22Rv1 (cell line): ENCODE data around the gene CRACR2B.

Source experiments
- H3K27ac ChIP-seq: fragments of 450-650 bp; 2 replicates; pipeline ENCODE4 v1.5.1; 2017
- ZFX ChIP-seq: fragments of 450-650 bp; IDR thresholded peaks from 2 replicates; pipeline ENCODE4 v1.6.1; 2017; ENCODE audit warnings: antibody characterized with exemption, borderline replicate concordance
- TF ChIP-seq, protein P1 (sequence below): fragments of 450-650 bp; IDR thresholded peaks from 2 replicates; pipeline ENCODE4 v1.5.1; 2017; ENCODE audit warnings: mild to moderate bottlenecking

CRACR2B gene

DNA sequence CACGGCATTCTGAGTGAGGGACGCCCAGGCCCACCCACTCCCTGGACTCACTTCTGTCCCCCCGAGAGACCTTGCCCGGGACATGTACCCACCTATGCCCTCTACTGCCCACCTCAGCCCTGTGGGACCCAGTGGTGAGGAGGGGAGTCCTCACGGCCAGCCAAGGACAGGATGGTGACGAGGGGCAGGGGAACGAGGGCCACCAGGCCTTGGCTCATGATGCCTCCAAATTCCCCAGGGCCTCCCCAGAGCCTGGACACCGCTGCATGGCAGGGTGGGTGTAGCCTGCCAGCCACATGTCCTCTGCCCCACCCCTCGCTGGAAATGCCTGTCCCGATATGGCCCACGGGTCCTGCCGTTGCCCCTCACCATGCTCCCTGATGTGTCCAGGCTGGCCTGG lies 41.1 kb downstream of the CRACR2B start:
- TF ChIP-seq, protein P1, sequence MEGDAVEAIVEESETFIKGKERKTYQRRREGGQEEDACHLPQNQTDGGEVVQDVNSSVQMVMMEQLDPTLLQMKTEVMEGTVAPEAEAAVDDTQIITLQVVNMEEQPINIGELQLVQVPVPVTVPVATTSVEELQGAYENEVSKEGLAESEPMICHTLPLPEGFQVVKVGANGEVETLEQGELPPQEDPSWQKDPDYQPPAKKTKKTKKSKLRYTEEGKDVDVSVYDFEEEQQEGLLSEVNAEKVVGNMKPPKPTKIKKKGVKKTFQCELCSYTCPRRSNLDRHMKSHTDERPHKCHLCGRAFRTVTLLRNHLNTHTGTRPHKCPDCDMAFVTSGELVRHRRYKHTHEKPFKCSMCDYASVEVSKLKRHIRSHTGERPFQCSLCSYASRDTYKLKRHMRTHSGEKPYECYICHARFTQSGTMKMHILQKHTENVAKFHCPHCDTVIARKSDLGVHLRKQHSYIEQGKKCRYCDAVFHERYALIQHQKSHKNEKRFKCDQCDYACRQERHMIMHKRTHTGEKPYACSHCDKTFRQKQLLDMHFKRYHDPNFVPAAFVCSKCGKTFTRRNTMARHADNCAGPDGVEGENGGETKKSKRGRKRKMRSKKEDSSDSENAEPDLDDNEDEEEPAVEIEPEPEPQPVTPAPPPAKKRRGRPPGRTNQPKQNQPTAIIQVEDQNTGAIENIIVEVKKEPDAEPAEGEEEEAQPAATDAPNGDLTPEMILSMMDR = no peak
- TF ChIP-seq ZFX = no peak
- no peak overlapping the region for H3K27ac ChIP-seq

DNA sequence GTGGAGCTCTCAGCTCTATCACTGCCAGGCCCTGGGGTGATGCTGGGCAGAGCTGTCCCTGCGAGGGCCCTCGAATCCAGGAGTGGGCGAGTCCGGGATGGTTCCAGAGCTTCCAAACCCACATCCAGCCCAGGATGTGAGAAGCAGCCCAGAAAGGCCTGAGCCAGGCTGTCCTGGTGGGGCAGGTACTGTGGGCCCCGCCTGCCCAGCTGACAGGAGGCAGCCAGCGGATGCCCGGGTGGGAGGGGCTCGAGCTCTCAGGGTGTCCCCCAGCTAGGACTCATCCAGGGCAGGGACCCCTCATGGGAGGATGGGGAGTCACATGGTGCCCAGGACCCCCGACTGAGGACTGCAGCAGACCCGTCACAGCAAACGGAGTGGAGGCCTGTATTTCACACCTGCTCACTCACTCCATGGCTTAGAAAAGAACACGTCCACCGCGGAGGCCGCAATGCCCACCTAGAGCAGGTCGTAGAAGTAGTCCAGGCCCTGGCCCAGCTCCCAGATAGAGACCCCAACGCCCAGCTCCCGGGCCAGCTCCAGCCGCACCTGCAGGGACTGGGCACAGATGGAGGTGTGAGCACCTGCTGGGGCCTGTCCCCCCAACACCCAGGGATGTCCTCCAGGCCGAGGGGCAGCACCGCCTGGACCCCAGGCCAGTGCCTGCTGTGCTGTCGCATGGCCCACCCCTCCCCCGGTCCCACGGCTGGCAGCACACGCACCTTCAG lies 41.8 kb downstream of the CRACR2B start:
- H3K27ac ChIP-seq = no peak overlapping the region
- no peak for TF ChIP-seq ZFX
- TF ChIP-seq, protein P1 = no peak

DNA sequence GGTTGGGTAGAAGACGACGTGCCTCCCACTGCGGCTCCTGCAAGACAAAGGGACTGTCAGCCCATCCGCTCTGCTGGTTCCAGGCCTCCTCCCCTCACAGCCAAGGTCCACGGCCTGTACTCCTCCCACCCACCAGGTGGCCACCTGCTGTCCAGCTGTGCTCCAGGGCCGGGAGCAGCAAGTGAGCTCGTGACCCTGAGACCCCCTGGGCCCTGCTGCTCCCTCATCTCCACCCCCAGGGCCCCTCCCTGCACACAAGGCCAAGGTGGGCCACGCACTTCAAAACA lies 42.4 kb downstream of the CRACR2B start:
- TF ChIP-seq, protein P1 = 0 out of 2 replicates have a peak, but pooled peaks have one; percentile 15
- no peak for TF ChIP-seq ZFX
- H3K27ac ChIP-seq = no peak overlapping the region

DNA sequence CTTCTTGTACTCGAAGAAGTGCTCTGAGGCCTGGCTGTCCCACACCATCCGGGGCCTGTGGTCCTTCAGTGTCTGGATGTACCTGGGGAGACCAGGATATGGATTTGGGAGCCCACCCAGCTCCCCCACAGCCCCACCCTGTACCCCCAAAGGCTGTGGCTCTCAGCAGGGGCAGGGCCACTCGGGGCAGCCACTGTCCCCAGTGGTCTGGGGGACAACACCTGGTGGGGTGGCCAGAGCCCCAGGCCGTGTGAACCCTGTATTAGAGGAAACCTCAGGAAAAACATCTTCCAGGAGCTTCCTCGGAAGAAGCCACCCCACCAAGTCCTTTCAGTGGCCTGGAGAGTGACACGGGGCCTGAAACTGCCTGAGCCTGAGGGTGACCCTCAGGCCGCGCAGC lies 42.7 kb downstream of the CRACR2B start:
- TF ChIP-seq ZFX = no peak
- TF ChIP-seq, protein P1 = 0 out of 2 replicates have a peak, but pooled peaks have one; percentile 1
- H3K27ac ChIP-seq = no peak overlapping the region

DNA sequence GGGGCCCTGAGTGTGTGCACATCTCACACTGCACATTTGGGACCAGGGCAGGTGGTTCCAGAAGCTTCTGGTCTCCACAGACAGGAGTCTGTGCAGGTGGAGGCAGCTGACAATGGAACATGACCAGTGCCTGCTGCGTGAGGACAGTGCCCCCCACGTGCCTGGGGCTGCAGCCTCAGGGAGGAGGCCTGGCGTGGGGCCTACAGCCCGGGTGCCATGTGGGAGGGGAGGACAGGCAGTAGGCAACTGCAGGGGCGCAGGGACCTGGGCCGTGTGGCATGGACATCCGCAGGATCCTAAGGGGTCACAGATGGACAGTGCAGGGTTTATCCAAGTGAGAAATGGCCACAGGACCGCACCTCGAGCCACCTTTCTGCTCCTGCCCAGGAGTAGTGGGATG lies 43.8 kb downstream of the CRACR2B start:
- no peak overlapping the region for H3K27ac ChIP-seq
- TF ChIP-seq, protein P1 = no peak
- no peak for TF ChIP-seq ZFX

DNA sequence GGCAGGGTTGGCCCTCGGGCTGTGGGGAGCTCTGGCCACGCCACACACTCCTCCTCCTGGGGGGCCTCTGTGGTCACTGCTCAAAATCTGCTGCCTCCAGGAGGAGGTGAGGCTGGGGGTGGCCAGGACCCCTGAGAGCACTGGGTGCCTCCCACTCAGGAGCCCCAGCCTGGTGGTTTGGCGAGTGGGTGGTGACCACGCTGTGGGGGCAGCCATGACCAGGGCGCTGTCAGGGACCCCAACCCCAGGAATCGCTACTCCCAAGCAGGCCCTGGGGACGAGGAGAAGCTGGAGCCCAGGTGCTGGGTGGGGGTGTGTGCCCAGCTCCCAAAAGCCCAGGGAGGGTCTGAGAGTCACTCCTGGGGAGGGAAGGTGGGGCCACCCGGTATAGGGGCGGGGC lies 45.1 kb downstream of the CRACR2B start:
- TF ChIP-seq, protein P1 = no peak
- no peak for TF ChIP-seq ZFX

DNA sequence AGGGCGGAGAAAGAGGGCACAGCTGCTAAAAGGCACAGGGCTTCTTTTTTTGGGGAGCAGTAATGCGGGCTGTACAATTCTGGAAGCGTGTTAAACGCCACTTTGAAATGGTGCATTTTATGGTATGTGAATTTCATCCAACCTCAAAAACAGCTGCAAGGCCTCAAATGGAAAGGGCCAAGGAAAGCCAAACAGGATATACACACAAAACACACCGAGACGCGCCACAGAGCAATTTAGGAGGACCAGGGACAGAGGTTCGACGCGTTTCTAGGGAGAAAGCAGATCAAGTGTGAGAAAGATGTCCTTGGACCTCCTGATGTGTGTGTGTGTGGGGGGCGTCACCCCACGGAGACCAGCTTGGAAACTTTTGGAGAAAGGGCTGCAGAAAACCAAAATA lies 46.0 kb downstream of the CRACR2B start:
- H3K27ac ChIP-seq = no peak overlapping the region
- TF ChIP-seq, protein P1 = no peak
- TF ChIP-seq ZFX = no peak

More for the DNA sequence above, 45.1 kb downstream of the CRACR2B start:
- no peak overlapping the region for H3K27ac ChIP-seq
